IMR-90 (cell line): Measurements from ENCODE around the gene ACACA. TPM values are rescaled to one million over a fixed set of nuclear protein-coding genes. Genes with fewer than 3 reads are reported as not detected.

ENCODE experiments used
- ATAC-seq: fragments of 200-7000 bp; cut with Tn5 transposase; 2 replicates; pipeline ENCODE4 v1.9.1; 2020; ENCODE audit warnings: low read depth, mild to moderate bottlenecking, moderate library complexity
- BruUV-seq: library from RNA; stranded (reverse); fragments of 400-500 nt; replicated peaks from 2 replicates; lab custom pipeline; 2021; lab: Mats Ljungman, UMichigan
- CTCF ChIA-PET: fragments of 300-600 bp; formaldehyde crosslinking; extraction: SDS; loops from one replicate; lab custom pipeline; 2021; ENCODE audit warnings: antibody characterized with exemption; lab: Yijun Ruan, JAX
- POLR2A ChIA-PET: fragments of 300-600 bp; sonication (Branson Sonifier 250); formaldehyde crosslinking; loops from one replicate; lab custom pipeline; 2022; ENCODE audit warnings: antibody characterized with exemption; ENCODE audit not compliant: unreplicated experiment; lab: Charles Lee
- DNase-seq: peaks from one replicate; pipeline ENCODE4 v3.0.0; 2013
- H2AFZ ChIP-seq: replicated peaks from 2 replicates; pipeline ENCODE3; 2013; ENCODE audit warnings: low read length, mild to moderate bottlenecking; ENCODE audit not compliant: poor library complexity
- H2AK5ac ChIP-seq: 2 replicates; pipeline ENCODE4 v1.6.1; 2013; ENCODE audit warnings: low read depth, low read length, inconsistent platforms
- H2AK9ac ChIP-seq: replicated peaks from 2 replicates; pipeline ENCODE3; 2013; ENCODE audit warnings: mild to moderate bottlenecking, low read depth, low read length, moderate library complexity; ENCODE audit not compliant: poor library complexity
- H2BK120ac ChIP-seq: 2 replicates; pipeline ENCODE4 v1.6.1; 2013; ENCODE audit warnings: low read depth, low read length, inconsistent platforms
- H2BK15ac ChIP-seq: 3 replicates; pipeline ENCODE4 v1.6.1; 2013; ENCODE audit warnings: low read depth, low read length, inconsistent platforms
- H2BK20ac ChIP-seq: 2 replicates; pipeline ENCODE4 v1.6.1; 2013; ENCODE audit warnings: low read depth, mild to moderate bottlenecking, inconsistent platforms, low read length, moderate library complexity
- H2BK5ac ChIP-seq: 2 replicates; pipeline ENCODE4 v1.6.1; 2013; ENCODE audit warnings: mild to moderate bottlenecking, low read depth, low read length, inconsistent platforms; ENCODE audit not compliant: poor library complexity, severe bottlenecking
- H3K14ac ChIP-seq: replicated peaks from 2 replicates; pipeline ENCODE4 v1.6.1; 2013; ENCODE audit warnings: low read depth, low read length, inconsistent platforms
- H3K18ac ChIP-seq: 2 replicates; pipeline ENCODE4 v1.6.1; 2013; ENCODE audit warnings: low read depth, low read length, control low read depth
- H3K23ac ChIP-seq: 2 replicates; pipeline ENCODE4 v1.6.1; 2013; ENCODE audit warnings: low read depth, low read length, inconsistent platforms
- H3K27ac ChIP-seq: 2 replicates; pipeline ENCODE4 v1.5.1; 2013; ENCODE audit warnings: mild to moderate bottlenecking, control low read depth, low read length; ENCODE audit not compliant: insufficient read depth
- H3K27me3 ChIP-seq: 2 replicates; pipeline ENCODE4 v1.6.1; 2013; ENCODE audit warnings: low read length; ENCODE audit not compliant: control insufficient read depth, insufficient read depth
- H3K36me3 ChIP-seq: 2 replicates; pipeline ENCODE4 v1.6.1; 2013; ENCODE audit warnings: low read length, mixed read lengths; ENCODE audit not compliant: control insufficient read depth, insufficient read depth
- H3K4ac ChIP-seq: 2 replicates; pipeline ENCODE4 v1.6.1; 2013; ENCODE audit warnings: low read depth, low read length, inconsistent platforms
- H3K4me1 ChIP-seq: 2 replicates; pipeline ENCODE4 v1.6.1; 2013; ENCODE audit warnings: low read length, mixed read lengths; ENCODE audit not compliant: control insufficient read depth, insufficient read depth
- H3K4me2 ChIP-seq: 2 replicates; pipeline ENCODE4 v1.6.1; 2013; ENCODE audit warnings: low read depth, mild to moderate bottlenecking, control low read depth, low read length, moderate library complexity
- H3K4me3 ChIP-seq: 2 replicates; pipeline ENCODE4 v1.5.1; 2013; ENCODE audit warnings: low read depth, mild to moderate bottlenecking, control low read depth, low read length, moderate library complexity; ENCODE audit not compliant: insufficient read depth
- H3K56ac ChIP-seq: 2 replicates; pipeline ENCODE4 v1.6.1; 2013; ENCODE audit warnings: low read length, inconsistent platforms; ENCODE audit not compliant: insufficient read depth; ENCODE audit errors: extremely low read depth
- H3K79me1 ChIP-seq, 2 experiments: 2 replicates each; pipeline ENCODE4 v1.6.1; 2013; ENCODE audit warnings: low read length in 2 of 2, inconsistent platforms in 1 of 2, low read depth in 1 of 2
- H3K9ac ChIP-seq: 2 replicates; pipeline ENCODE4 v1.6.1; 2013; ENCODE audit warnings: low read depth, low read length, control low read depth
- H3K9me1 ChIP-seq: 2 replicates; pipeline ENCODE4 v1.6.1; 2013; ENCODE audit warnings: low read length, inconsistent platforms; ENCODE audit not compliant: insufficient read depth
- H3K9me3 ChIP-seq: 2 replicates; pipeline ENCODE4 v1.6.1; 2013; ENCODE audit warnings: low read length; ENCODE audit not compliant: control insufficient read depth, insufficient read depth
- H4K20me1 ChIP-seq: 2 replicates; pipeline ENCODE4 v1.6.1; 2013; ENCODE audit warnings: low read length, inconsistent platforms; ENCODE audit not compliant: insufficient read depth
- H4K5ac ChIP-seq: 2 replicates; pipeline ENCODE4 v1.6.1; 2013; ENCODE audit warnings: mild to moderate bottlenecking, low read depth, low read length, control low read depth
- H4K8ac ChIP-seq, 2 experiments: 2 replicates each; pipeline ENCODE4 v1.6.1; 2013; ENCODE audit warnings: low read depth in 2 of 2, low read length in 2 of 2, control low read depth in 1 of 2, inconsistent platforms in 1 of 2
- H4K91ac ChIP-seq: 2 replicates; pipeline ENCODE4 v1.6.1; 2013; ENCODE audit warnings: low read depth, low read length, inconsistent platforms; ENCODE audit not compliant: insufficient read depth
- CHD1 ChIP-seq: IDR thresholded peaks from 2 replicates; pipeline ENCODE4 v1.6.1; 2012; ENCODE audit warnings: low read depth, low read length, improper control_type of control experiment
- ELK1 ChIP-seq: fragments of 150-350 bp; IDR thresholded peaks from 2 replicates; pipeline ENCODE4 v1.6.1; 2016; ENCODE audit warnings: low read depth, mild to moderate bottlenecking, low read length, moderate library complexity, borderline replicate concordance
- RCOR1 ChIP-seq: IDR thresholded peaks from 2 replicates; pipeline ENCODE4 v1.6.1; 2012; ENCODE audit warnings: mild to moderate bottlenecking, low read length, improper control_type of control experiment; ENCODE audit not compliant: insufficient replicate concordance
- SMC3 ChIP-seq: fragments of 150-350 bp; IDR thresholded peaks from 2 replicates; pipeline ENCODE4 v1.6.1; 2016; ENCODE audit warnings: low read depth, mild to moderate bottlenecking, antibody characterized with exemption, low read length, moderate library complexity
- WGBS, 2 experiments: methylation state at CpG; one replicate each; pipeline versions ENCODE4 v1.1.5 to v1.1.7; 2013; ENCODE audit warnings: missing lambda C conversion rate in 2 of 2; ENCODE audit not compliant: insufficient read length in 1 of 2; ENCODE audit errors: extremely low coverage in 2 of 2; 5-methylcytosine and 5-hydroxymethylcytosine counted together
- dilution Hi-C: fragments of 300-500 bp; cut with HindIII; formaldehyde crosslinking; loops from one replicate; pipeline ENCODE4 v1.14.3; 2018; ENCODE audit warnings: low sequenced_read_pairs; ENCODE audit not compliant: unreplicated experiment
- in situ Hi-C: fragments of 300-500 bp; cut with MboI; formaldehyde crosslinking; loops from 3 replicates; pipeline ENCODE4 v1.14.3; 2019; ENCODE audit warnings: low sequenced_read_pairs, inconsistent platforms, mixed read lengths
- intact Hi-C: fragments of 100-400 bp; cut with micrococcal nuclease; formaldehyde crosslinking; loops from 2 replicates; pipeline ENCODE4 v1.10.0; 2022
- polyA plus RNA-seq, 3 experiments: library from polyadenylated mRNA; depleted of rRNA; stranded (reverse); fragments of >200 nt; gene quantifications; 2 replicates each; pipeline ENCODE4 v1.2.3, GENCODE V29; 2012; ENCODE audit warnings: low replicate concordance in 1 of 3
- total RNA-seq: library from RNA; depleted of rRNA; stranded (reverse); fragments of >200 nt; gene quantifications from 2 replicates; pipeline ENCODE4 v1.2.3, GENCODE V29; 2012

The ACACA gene
- total and polyA plus RNA-seq, 2 of the 4 experiments (the other 2 are of a cell fraction): 21.3 to 39.1 TPM

GRCh38 chr17:37188157-37188556 is 218.5 kb downstream of the ACACA start:
- dilution Hi-C loops: no loop called here
- no peak overlapping the region for H3K4me2 ChIP-seq
- peaks cover 2% of the 10 kb centered on the region for H3K4me1 ChIP-seq
- no peaks in the 10 kb centered on the region for H3K27me3 ChIP-seq
- no peak overlapping the region for H2AK5ac ChIP-seq
- H3K9me1 ChIP-seq: no peaks in the 10 kb centered on the region; the same call in 1 of the 2 replicates
- no peak overlapping the region for H3K4me3 ChIP-seq
- H4K8ac ChIP-seq: no peak overlapping the region
- no peak overlapping the region for H2BK120ac ChIP-seq
- no peak overlapping the region for H3K27ac ChIP-seq
- H3K18ac ChIP-seq: no peak overlapping the region
- H3K56ac ChIP-seq: no peak overlapping the region
- H2AFZ ChIP-seq: no peak overlapping the region
- no peak overlapping the region for H2BK20ac ChIP-seq
- H3K23ac ChIP-seq: no peak overlapping the region
- ChIA-PET POLR2A (no interaction called here), CTCF (no interaction called here)
- intact Hi-C loops: no loop called here
- ATAC-seq (no peak), DNase-seq (no peak)
- BruUV-seq: no TSS peak
- H3K36me3 ChIP-seq: peaks cover 7% of the 10 kb centered on the region
- no peak overlapping the region for H3K9ac ChIP-seq
- peaks cover 0 to 2% of the 10 kb centered on the region in 2 experiments; a peak in 1 of 4 replicates for H3K79me1 ChIP-seq
- no peaks in the 10 kb centered on the region for H3K9me3 ChIP-seq
- in situ Hi-C loops: no loop called here
- H4K5ac ChIP-seq: no peak overlapping the region
- H2BK15ac ChIP-seq: no peak overlapping the region
- no peak overlapping the region for H3K14ac ChIP-seq
- no peak for TF ChIP-seq ELK1
- no peak for TF ChIP-seq CHD1
- no peak for TF ChIP-seq RCOR1
- TF ChIP-seq SMC3: no peak
- WGBS, 2 experiments: 100% methylated on average over 2 of the region's 11 CpGs; no CpG with 5 or more reads in 1 of the 2 experiments
- H3K4ac ChIP-seq: no peak overlapping the region
- peaks cover 3% of the 10 kb centered on the region; the same call in 1 of the 2 replicates for H4K20me1 ChIP-seq
- H4K91ac ChIP-seq: no peak overlapping the region
- H2BK5ac ChIP-seq: no peak overlapping the region
- H2AK9ac ChIP-seq: no peak overlapping the region
